HCT116 (cell line): ENCODE results near the gene UGT1A7. TPM values are rescaled to one million over a fixed set of nuclear protein-coding genes. Genes with fewer than 3 reads are reported as not detected.

Experiments
- ATAC-seq: fragments of 200-7000 bp; cut with Tn5 transposase; 2 replicates; pipeline ENCODE4 v1.9.1; 2020; ENCODE audit warnings: mild to moderate bottlenecking, moderate library complexity
- BruUV-seq: library from RNA; stranded (reverse); fragments of 400-500 nt; replicated peaks from 2 replicates; lab custom pipeline; 2021; lab: Mats Ljungman, UMichigan
- CTCF ChIA-PET: fragments of 300-600 bp; sonication (Branson Sonifier 250); formaldehyde crosslinking; loops from one replicate; lab custom pipeline; 2021; ENCODE audit warnings: antibody characterized with exemption; lab: Charles Lee
- POLR2A ChIA-PET: fragments of 300-600, 350-600 bp; sonication (Branson Sonifier 250); formaldehyde crosslinking; loops from one replicate; lab custom pipeline; 2021; ENCODE audit warnings: antibody characterized with exemption; lab: Charles Lee
- RAD21 ChIA-PET, 2 experiments: fragments of 300-600 bp; sonication (Branson Sonifier 250); formaldehyde crosslinking; loops; one replicate each; lab custom pipeline; 2023; ENCODE audit warnings: low total read pairs in 2 of 2; ENCODE audit not compliant: uncharacterized antibody in 2 of 2, unreplicated experiment in 2 of 2, low non-redundant PET in 1 of 2; lab: Charles Lee
- DNase-seq: peaks from one replicate; pipeline ENCODE4 v3.0.0-alpha.2; 2010; ENCODE audit warnings: low read depth, low spot score
- H2AFZ ChIP-seq: fragments of 200-600 bp; shearing (Covaris generic), sonication (generic); 2 replicates; pipeline ENCODE4 v1.6.1; 2017; ENCODE audit warnings: low read depth, mixed run types, mixed read lengths, antibody characterized with exemption, low read length; ENCODE audit not compliant: poor library complexity, severe bottlenecking
- H3K27ac ChIP-seq: 2 replicates; pipeline ENCODE4 v1.5.1; 2012; ENCODE audit warnings: low read depth, low read length
- H3K27me3 ChIP-seq: fragments of 200-600 bp; sonication (generic); 2 replicates; pipeline ENCODE4 v1.6.1; 2016; ENCODE audit warnings: mixed run types, low read length, mixed read lengths; ENCODE audit not compliant: insufficient read depth
- H3K36me3 ChIP-seq, 2 experiments: fragments of 200-500 bp in 1 of 2; fragments of 200-600 bp in 1 of 2; sonication (Bioruptor generic) in 1 of 2; sonication (generic) in 1 of 2; 2 replicates each; pipeline versions ENCODE4 v1.5.1 to v1.6.1; 2014 to 2016; ENCODE audit warnings: low read length in 2 of 2, inconsistent platforms in 1 of 2, mixed read lengths in 1 of 2, mixed run types in 1 of 2; ENCODE audit not compliant: insufficient read depth in 2 of 2, control insufficient read depth in 1 of 2
- H3K4me1 ChIP-seq, 2 experiments: fragments of 200-600 bp in 1 of 2; sonication (generic) in 1 of 2; 2 replicates each; pipeline versions ENCODE4 v1.5.1 to v1.6.1; 2012 to 2017; ENCODE audit warnings: low read length in 2 of 2, inconsistent platforms in 1 of 2, mild to moderate bottlenecking in 1 of 2, mixed read lengths in 1 of 2, mixed run types in 1 of 2, moderate library complexity in 1 of 2; ENCODE audit not compliant: insufficient read depth in 2 of 2, control insufficient read depth in 1 of 2
- H3K4me2 ChIP-seq: fragments of 200-600 bp; sonication (generic); 2 replicates; pipeline ENCODE4 v1.6.1; 2017; ENCODE audit warnings: mixed run types, low read length, mixed read lengths
- H3K4me3 ChIP-seq, 2 experiments: fragments of 200-600 bp in 1 of 2; sonication (generic) in 1 of 2; replicated peaks in 1 of 2; 2 replicates each; pipeline ENCODE4 v1.5.1; 2011 to 2016; ENCODE audit warnings: low read length in 2 of 2, control low read depth in 1 of 2, low read depth in 1 of 2, mild to moderate bottlenecking in 1 of 2, mixed read lengths in 1 of 2, mixed run types in 1 of 2
- H3K79me2 ChIP-seq: fragments of 200-600 bp; sonication (generic); 2 replicates; pipeline ENCODE4 v1.6.1; 2017; ENCODE audit warnings: mild to moderate bottlenecking, mixed run types, low read length, moderate library complexity, mixed read lengths; ENCODE audit not compliant: insufficient read depth
- H3K9ac ChIP-seq: fragments of 200-600 bp; sonication (generic); 2 replicates; pipeline ENCODE4 v1.6.1; 2016; ENCODE audit warnings: low read length, mixed read lengths
- H3K9me2 ChIP-seq: fragments of 200-600 bp; sonication (generic), shearing (Covaris generic); 2 replicates; pipeline ENCODE4 v1.6.1; 2017; ENCODE audit warnings: mixed run types, mild to moderate bottlenecking, moderate library complexity; ENCODE audit not compliant: insufficient read depth
- H3K9me3 ChIP-seq, 2 experiments: fragments of 200-500 bp in 1 of 2; fragments of 200-600 bp in 1 of 2; sonication (Bioruptor generic) in 1 of 2; sonication (generic) in 1 of 2; 2 replicates each; pipeline ENCODE4 v1.6.1; 2014 to 2017; ENCODE audit warnings: low read length in 2 of 2, mixed read lengths in 2 of 2, inconsistent platforms in 1 of 2, low read depth in 1 of 2, mild to moderate bottlenecking in 1 of 2, mixed run types in 1 of 2, moderate library complexity in 1 of 2; ENCODE audit not compliant: control insufficient read depth in 1 of 2, insufficient read depth in 1 of 2
- H4K20me1 ChIP-seq: fragments of 200-600 bp; sonication (generic), shearing (Covaris generic); 2 replicates; pipeline ENCODE4 v1.6.1; 2017; ENCODE audit warnings: mixed run types, mild to moderate bottlenecking, moderate library complexity; ENCODE audit not compliant: insufficient read depth
- CTCF ChIP-seq, 3 experiments: fragments of 200-600 bp in 1 of 3; sonication (generic) in 1 of 3; IDR thresholded peaks in 2 of 3; conservative IDR thresholded peaks in 1 of 3; 2 replicates each; pipeline ENCODE4 v1.5.1; 2012 to 2017; ENCODE audit warnings: low read depth in 2 of 3, low read length in 2 of 3, antibody characterized with exemption in 1 of 3, borderline replicate concordance in 1 of 3, control low read depth in 1 of 3, mild to moderate bottlenecking in 1 of 3, mixed read lengths in 1 of 3, mixed run types in 1 of 3, moderate library complexity in 1 of 3; ENCODE audit not compliant: insufficient read depth in 1 of 3
- EZH2phosphoT487 ChIP-seq: fragments of 200-600 bp; IDR thresholded peaks from 2 replicates; pipeline ENCODE4 v1.6.1; 2018; ENCODE audit warnings: antibody characterized with exemption, borderline replicate concordance
- RAD21 ChIP-seq: IDR thresholded peaks from 2 replicates; pipeline ENCODE4 v1.6.1; 2012; ENCODE audit warnings: low read depth, mild to moderate bottlenecking
- YY1 ChIP-seq: IDR thresholded peaks from 2 replicates; pipeline ENCODE4 v1.6.1; 2011; ENCODE audit warnings: low read length, low read depth, moderate library complexity, mild to moderate bottlenecking; ENCODE audit not compliant: insufficient replicate concordance; ENCODE audit errors: extremely low read depth
- intact Hi-C: fragments of 100-400 bp; cut with micrococcal nuclease; formaldehyde crosslinking; loops from 2 replicates; pipeline ENCODE4 v1.10.0; 2022
- total RNA-seq: library from RNA; stranded (reverse); gene quantifications from one replicate; pipeline ENCODE4 v1.2.1, GENCODE V29; 2021; ENCODE audit not compliant: unreplicated experiment

UGT1A7 gene
- total RNA-seq, 1 experiment from 2014 or later: not detected

- ChIA-PET CTCF (interaction anchor here (1.1 to 1.4 kb wide), 4 partner anchors 17 to 305 kb away, joined by 3 to 5 read pairs (median 3); partner anchors contain the start of gene UGT1A3), RAD21 (no interaction called here), POLR2A (no interaction called here)
- no peak overlapping the region for H3K4me3 ChIP-seq
- intact Hi-C loops: loop anchor here (1.0 kb wide), 1 partner anchor 307 kb away; no protein-coding TSS in a partner anchor
- no peaks in the 10 kb centered on the region for H3K9me3 ChIP-seq
- ATAC-seq (peak; percentile 98), DNase-seq (peak; percentile 47)
- no peaks in the 10 kb centered on the region for H3K79me2 ChIP-seq
- H3K9ac ChIP-seq: no peak overlapping the region
- H3K27me3 ChIP-seq: peaks cover 11% of the 10 kb centered on the region; the same call in 1 of the 2 replicates
- no peaks in the 10 kb centered on the region for H3K9me2 ChIP-seq
- H3K4me1 ChIP-seq: no peaks in the 10 kb centered on the region
- no peak overlapping the region for H3K27ac ChIP-seq
- TF ChIP-seq RAD21: peak; percentile 86
- TF ChIP-seq EZH2phosphoT487: no peak
- TF ChIP-seq CTCF (IDR thresholded peaks at IDR 0.05 in 2 of 3, conservative IDR thresholded peaks at IDR 0.05 in 1 of 3; ENCODE audit: borderline replicate concordance in 1 of 3, insufficient read depth in 1 of 3, low read depth in 2 of 3, low read length in 2 of 3): peak; percentile 61 to 97 (median 96); a peak in 5 of 6 replicates
- TF ChIP-seq YY1: peak; percentile 16
- peak overlapping the region; percentile 52 for H2AFZ ChIP-seq
- H3K36me3 ChIP-seq: no peaks in the 10 kb centered on the region
- no peak overlapping the region for H3K4me2 ChIP-seq
- no TSS peak for BruUV-seq
- no peaks in the 10 kb centered on the region for H4K20me1 ChIP-seq
Measured at GRCh38 chr2:233711312-233712008, 29.8 kb downstream of the UGT1A7 start.
